Muscle of back (tissue), 11 donors: ENCODE data around the gene PLCH2. TPM values are rescaled to one million over a fixed set of nuclear protein-coding genes. Genes with fewer than 3 reads are reported as not detected.
"Not testable (repeated sequence)": the region's sequence is repeated elsewhere in the genome, so short reads cannot be mapped to it uniquely, and the experiment has no call there.

Source experiments
- DNase-seq, 3 donors: peaks; one replicate each; pipeline versions ENCODE4 v3.0.0 to v3.0.0-alpha.2; 2013
- polyA plus RNA-seq, 10 donors: library from polyadenylated mRNA; unstranded; fragments of 120-200 nt; gene quantifications; one replicate each; pipeline ENCODE4 v1.2.1, GENCODE V29; 2013; ENCODE audit not compliant: insufficient read length in 10 of 10

The PLCH2 gene
- polyA plus RNA-seq, 10 donors: 0.39 to 3.3 (median 0.71) TPM

GRCh38 chr1:2544093-2544874 is 68.2 kb downstream of the PLCH2 start:
- peak in 1 of 3 donors; percentile 83 for DNase-seq

GRCh38 chr1:2544875-2545640 is 69.0 kb downstream of the PLCH2 start:
- DNase-seq: no peak

DNA sequence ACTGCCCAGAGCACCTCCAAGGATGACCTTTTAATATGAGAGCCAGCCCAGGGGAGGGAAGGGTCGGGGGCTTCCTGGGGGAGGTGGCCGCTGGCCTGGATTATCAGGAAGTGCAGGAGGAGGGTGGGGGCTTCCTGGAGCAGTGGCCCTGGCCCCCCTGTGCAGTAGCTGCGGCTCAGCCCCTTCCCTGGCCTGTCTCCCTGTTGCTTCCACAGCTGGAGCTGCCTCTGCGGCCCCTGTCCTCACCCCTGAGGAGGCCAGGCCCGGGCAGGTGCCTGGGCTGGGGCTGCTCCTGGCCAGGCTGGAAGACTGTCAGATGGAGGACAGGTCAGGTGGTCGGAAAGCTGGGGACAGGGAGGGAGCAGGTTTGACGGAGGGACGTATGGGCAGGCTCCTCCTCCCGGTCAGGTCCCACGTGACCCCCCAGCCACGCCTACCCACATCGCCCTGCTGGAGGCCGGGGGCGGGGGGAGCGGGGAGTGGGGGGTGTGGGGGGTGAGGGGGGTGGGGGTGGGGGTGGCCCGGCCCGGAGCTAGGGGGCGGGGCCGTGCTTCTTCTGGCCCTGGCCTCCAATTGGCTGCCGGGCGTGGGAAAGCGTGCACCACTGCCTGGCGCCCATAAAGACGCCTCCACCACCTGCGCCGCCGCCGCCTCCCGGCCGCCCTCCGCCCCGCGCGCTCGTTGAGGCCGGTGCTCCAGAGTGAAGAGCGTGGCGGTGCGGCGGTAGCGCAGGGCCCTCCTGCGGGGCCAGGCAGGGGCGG is 69.8 kb downstream of the PLCH2 start:
- peak in 2 of 3 donors; percentile 57 to 84 for DNase-seq

DNA sequence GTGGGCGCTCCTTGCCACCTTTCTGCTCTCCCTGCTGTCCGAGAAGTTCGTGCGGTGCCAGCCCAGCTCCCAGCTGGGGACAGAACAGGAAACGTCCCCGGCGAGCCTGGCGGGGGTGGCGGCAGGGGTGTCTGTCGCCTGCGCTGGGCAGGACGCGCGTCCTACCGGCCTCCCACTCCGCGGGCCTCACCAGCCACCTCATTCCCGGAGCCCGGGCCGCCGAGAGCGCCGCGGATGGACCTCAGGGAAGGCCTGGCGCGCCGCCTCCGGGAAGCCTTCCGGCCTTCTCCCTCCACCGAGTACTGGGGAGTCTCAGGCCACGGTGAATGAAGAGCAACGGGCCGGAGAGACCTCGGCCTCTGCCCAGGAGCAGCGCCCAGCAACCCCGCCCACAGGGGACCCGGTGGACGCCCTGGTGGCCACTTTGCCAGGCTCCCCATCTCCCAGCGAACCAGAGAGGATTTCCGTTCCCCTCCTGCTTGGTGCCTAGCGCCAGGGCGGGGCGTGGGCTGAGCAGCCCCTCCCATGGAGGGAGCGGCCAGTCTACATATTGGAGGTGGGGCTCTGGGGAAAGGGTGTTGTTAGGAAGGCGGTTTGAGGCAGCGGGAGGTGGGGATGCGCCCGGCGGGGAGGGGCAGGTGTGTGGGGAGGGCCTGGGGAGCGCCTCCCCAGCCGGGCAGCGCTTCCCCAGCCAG is 70.6 kb downstream of the PLCH2 start:
- DNase-seq: peak in 2 of 3 donors; percentile 66 to 89

DNA sequence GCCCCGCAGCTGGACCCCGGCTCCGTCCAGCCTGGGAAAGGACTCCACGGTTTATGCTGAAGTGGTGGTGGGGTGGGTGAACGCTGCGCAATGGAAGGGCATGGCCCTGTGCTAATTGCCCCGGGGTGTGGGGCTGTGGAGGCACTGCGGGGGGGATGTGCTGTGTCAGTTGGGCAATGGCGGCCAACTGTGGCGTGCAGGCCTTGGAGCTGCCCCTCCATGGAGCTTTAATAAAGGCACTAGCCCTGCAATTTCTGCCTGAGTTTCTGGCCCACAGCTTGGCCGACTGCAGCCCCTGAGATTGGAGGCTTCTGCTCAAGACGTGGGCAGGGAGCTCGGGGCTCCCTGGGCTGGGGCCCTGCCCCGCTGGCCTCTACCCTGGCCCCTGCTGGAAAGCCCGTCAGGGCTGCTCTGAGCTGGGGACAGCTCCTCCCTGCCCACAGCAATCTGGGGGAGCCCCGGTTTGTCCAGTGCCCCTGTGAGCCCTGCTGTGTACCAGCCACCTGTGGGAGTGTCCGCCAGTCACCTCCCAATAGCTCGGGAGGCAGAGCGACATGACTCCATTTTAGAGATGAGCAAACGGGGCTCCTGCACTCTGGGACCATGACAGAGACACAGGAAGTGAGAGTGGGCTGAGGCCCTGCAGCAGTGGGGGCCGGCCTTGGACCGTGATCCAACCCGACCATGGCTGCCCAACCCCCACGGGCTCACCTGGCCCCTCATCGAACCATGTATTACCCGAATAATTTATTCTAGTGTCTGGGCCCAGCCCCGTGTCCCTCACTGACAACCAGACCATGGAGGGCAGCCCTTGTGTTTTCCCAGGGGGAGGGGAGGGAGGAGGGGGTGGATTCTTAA is 71.3 kb downstream of the PLCH2 start:
- no peak for DNase-seq

GRCh38 chr1:2548068-2548589 is 72.0 kb downstream of the PLCH2 start:
- peak; percentile 59 to 89 (median 79) for DNase-seq

DNA sequence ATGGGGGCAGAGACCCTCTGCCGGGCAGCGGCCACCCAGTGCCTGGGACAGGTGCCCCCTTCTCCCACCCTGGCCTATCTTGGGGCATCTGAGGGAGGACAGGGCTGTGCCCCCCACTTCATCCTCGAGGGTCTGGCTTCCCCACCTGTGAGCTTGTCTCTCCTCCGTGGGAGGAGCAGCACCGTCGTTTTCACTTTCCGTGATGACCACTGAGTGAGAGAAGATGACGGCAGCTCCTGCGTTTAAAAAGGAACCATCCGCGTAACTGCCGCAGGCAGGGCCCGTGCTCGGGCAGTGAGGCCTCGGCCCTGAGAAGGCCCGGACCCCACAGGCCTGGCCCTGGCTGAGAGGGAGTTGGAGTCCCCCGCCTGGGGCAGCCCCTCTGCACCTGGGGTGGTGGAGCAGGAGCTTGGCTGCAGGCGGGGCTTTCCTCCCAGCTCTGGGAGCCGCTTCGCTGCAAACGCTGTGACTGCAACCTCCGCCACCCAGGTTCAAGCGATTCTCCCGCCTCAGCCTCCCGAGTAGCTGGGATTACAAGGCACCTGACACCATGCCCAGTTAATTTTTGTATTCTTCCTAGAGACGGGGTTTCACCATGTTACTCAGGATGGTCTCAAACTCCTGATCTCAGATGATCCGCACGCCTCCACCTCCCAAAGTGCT is 73.4 kb downstream of the PLCH2 start:
- not testable (repeated sequence) for DNase-seq

DNA sequence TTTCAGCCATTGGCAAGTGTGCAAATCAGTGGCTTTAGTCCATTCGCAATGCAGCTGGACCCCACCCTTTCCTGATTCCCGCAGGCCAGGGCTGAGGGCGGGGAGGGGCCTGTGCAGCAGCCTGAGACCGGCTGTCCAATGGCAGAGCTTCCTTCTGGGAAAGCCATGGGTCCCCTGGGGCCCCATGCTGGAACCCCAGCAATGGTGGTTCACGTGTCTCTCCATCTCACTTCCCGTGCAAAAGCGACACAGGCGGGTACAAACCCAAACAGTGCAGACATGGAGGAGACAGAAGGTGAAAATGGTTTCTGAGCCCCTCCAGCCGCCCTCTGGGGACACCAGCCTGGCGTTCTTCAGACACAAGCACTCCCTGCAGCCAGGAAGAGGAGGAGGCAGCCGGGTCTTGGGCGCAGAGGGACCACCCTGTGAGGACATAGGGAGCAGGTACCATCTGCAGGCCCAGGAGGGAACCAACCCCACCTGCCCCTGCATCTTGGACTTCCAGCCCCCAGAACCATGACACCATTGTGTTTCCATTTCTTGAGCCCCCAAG is 74.3 kb downstream of the PLCH2 start:
- DNase-seq: not testable (repeated sequence)

DNA sequence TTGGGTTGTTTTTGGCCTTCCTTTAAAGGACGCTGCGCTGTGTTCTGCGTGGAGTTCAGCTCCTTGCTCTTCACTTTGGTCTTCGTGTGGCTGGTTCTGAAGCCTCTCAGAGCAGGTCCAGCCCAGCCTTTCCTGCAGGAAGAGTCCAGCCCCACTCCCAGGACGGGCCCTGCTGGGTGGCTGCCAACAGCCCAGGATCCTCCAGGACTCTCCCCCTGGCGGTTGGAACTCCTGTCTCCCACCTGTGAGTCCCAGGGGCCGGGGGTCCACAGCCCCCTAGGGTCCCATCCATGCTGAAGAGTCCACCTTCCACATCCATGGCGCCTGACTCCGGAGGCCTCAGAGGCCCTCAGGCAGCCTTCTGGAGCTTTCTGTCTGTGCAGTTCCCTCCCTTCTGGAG is 75.5 kb downstream of the PLCH2 start:
- DNase-seq: not testable (repeated sequence)

GRCh38 chr1:2552189-2552588 is 76.1 kb downstream of the PLCH2 start:
- DNase-seq: no peak

- DNase-seq: not testable (repeated sequence)
These were observed 77.0 kb downstream of the PLCH2 start for GRCh38 chr1:2553076-2553475.

- no peak for DNase-seq
These were observed 78.0 kb downstream of the PLCH2 start for GRCh38 chr1:2553871-2554620.

- peak in 1 of 3 donors; percentile 69 for DNase-seq
These were observed 78.7 kb downstream of the PLCH2 start for GRCh38 chr1:2554621-2555387.
